H1 (cell line): ENCODE results near the gene GSTCD. TPM values are rescaled to one million over a fixed set of nuclear protein-coding genes. Genes with fewer than 3 reads are reported as not detected.

Experiments
- CTCF ChIA-PET: fragments of 300-600 bp; sonication (Branson Sonifier 250); formaldehyde crosslinking; loops from one replicate; lab custom pipeline; 2021; ENCODE audit not compliant: partially characterized antibody; lab: Charles Lee
- POLR2A ChIA-PET: fragments of 300-600 bp; sonication (Branson Sonifier 250); formaldehyde crosslinking; loops from one replicate; lab custom pipeline; 2021; ENCODE audit warnings: inconsistent platforms; ENCODE audit not compliant: partially characterized antibody; lab: Charles Lee
- DNase-seq, 2 experiments: peaks; one replicate each; pipeline versions ENCODE4 v3.0.0 to v3.0.0-alpha.2; 2010 to 2022; ENCODE audit warnings: low spot score in 2 of 2, low read depth in 1 of 2, mixed read lengths in 1 of 2
- FAIRE-seq: peaks from 2 replicates; lab custom pipeline; 2011; peaks lifted over from hg19 to GRCh38; lab: Jason Lieb, UNC
- H2AFZ ChIP-seq: 2 replicates; pipeline ENCODE4 v1.8.1; 2012; ENCODE audit warnings: low read length, inconsistent platforms
- H2AK5ac ChIP-seq: 2 replicates; pipeline ENCODE4 v1.6.1; 2013; ENCODE audit warnings: low read depth, low read length
- H2BK120ac ChIP-seq: replicated peaks from 2 replicates; pipeline ENCODE3; 2013; ENCODE audit warnings: low read depth, low read length, inconsistent platforms
- H2BK12ac ChIP-seq: 2 replicates; pipeline ENCODE4 v1.6.1; 2013; ENCODE audit warnings: low read depth, low read length
- H2BK15ac ChIP-seq: 2 replicates; pipeline ENCODE4 v1.6.1; 2013; ENCODE audit warnings: low read length
- H2BK20ac ChIP-seq: 2 replicates; pipeline ENCODE4 v1.6.1; 2013; ENCODE audit warnings: low read length
- H2BK5ac ChIP-seq: 2 replicates; pipeline ENCODE4 v1.6.1; 2013; ENCODE audit warnings: low read depth, low read length
- H3K14ac ChIP-seq: 2 replicates; pipeline ENCODE4 v1.6.1; 2013; ENCODE audit warnings: inconsistent platforms; ENCODE audit not compliant: insufficient read length
- H3K18ac ChIP-seq: 2 replicates; pipeline ENCODE4 v1.6.1; 2013; ENCODE audit warnings: low read length; ENCODE audit errors: extremely low read depth
- H3K23ac ChIP-seq: 2 replicates; pipeline ENCODE4 v1.6.1; 2013; ENCODE audit warnings: inconsistent platforms; ENCODE audit not compliant: insufficient read length
- H3K23me2 ChIP-seq: 2 replicates; pipeline ENCODE4 v1.6.1; 2013; ENCODE audit warnings: low read depth, low read length
- H3K27ac ChIP-seq: 2 replicates; pipeline ENCODE4 v1.6.1; 2011; ENCODE audit warnings: low read depth, low read length, inconsistent platforms
- H3K27me3 ChIP-seq, 4 experiments: replicated peaks in 1 of 4; 1 replicate in 1 of 4; 2 replicates in 3 of 4; pipeline versions ENCODE4 v1.6.1 to v1.8.1; 2011 to 2013; ENCODE audit warnings: low read length in 3 of 4, mild to moderate bottlenecking in 3 of 4, inconsistent platforms in 2 of 4, mixed read lengths in 2 of 4, moderate library complexity in 1 of 4; ENCODE audit not compliant: control insufficient read depth in 3 of 4, insufficient read depth in 3 of 4; ENCODE audit errors: extremely low read depth in 1 of 4
- H3K36me3 ChIP-seq, 4 experiments: 2 replicates each; pipeline versions ENCODE4 v1.6.1 to v1.8.1; 2011 to 2013; ENCODE audit warnings: mild to moderate bottlenecking in 4 of 4, low read length in 3 of 4, moderate library complexity in 2 of 4, control low read depth in 1 of 4, inconsistent platforms in 1 of 4; ENCODE audit not compliant: insufficient read depth in 4 of 4, control insufficient read depth in 2 of 4
- H3K4ac ChIP-seq: replicated peaks from 2 replicates; pipeline ENCODE3; 2013; ENCODE audit warnings: low read length, low read depth, mixed read lengths, inconsistent platforms; ENCODE audit not compliant: insufficient read length
- H3K4me1 ChIP-seq, 4 experiments: replicated peaks in 1 of 4; 1 replicate in 1 of 4; 2 replicates in 3 of 4; pipeline versions ENCODE4 v1.6.1 to v1.8.1; 2011 to 2013; ENCODE audit warnings: low read length in 3 of 4, inconsistent platforms in 2 of 4, mixed read lengths in 1 of 4; ENCODE audit not compliant: insufficient read depth in 4 of 4, control insufficient read depth in 3 of 4
- H3K4me2 ChIP-seq, 2 experiments: 2 replicates each; pipeline versions ENCODE4 v1.6.1 to v1.8.1; 2011 to 2013; ENCODE audit warnings: low read depth in 2 of 2, low read length in 2 of 2, control low read depth in 1 of 2, inconsistent platforms in 1 of 2, mild to moderate bottlenecking in 1 of 2; ENCODE audit not compliant: insufficient read depth in 1 of 2
- H3K4me3 ChIP-seq, 4 experiments: fragments of 200-600, 300-600 bp in 1 of 4; sonication (generic), shearing (Covaris generic), sonication (Bioruptor Twin) in 1 of 4; 2 replicates each; pipeline versions ENCODE4 v1.5.1 to v1.8.1; 2011 to 2016; ENCODE audit warnings: low read length in 4 of 4, low read depth in 3 of 4, control low read depth in 2 of 4, inconsistent platforms in 2 of 4, mild to moderate bottlenecking in 2 of 4, mixed read lengths in 1 of 4, moderate library complexity in 1 of 4; ENCODE audit not compliant: insufficient read depth in 2 of 4; ENCODE audit errors: extremely low read depth in 1 of 4
- H3K56ac ChIP-seq: replicated peaks from 2 replicates; pipeline ENCODE3; 2013; ENCODE audit warnings: low read depth, mild to moderate bottlenecking, mixed read lengths, low read length, inconsistent platforms; ENCODE audit not compliant: insufficient read length
- H3K79me1 ChIP-seq: 2 replicates; pipeline ENCODE4 v1.6.1; 2013; ENCODE audit warnings: low read depth, low read length, control low read depth
- H3K79me2 ChIP-seq, 2 experiments: 2 replicates each; pipeline versions ENCODE4 v1.6.1 to v1.8.1; 2012 to 2013; ENCODE audit warnings: low read length in 2 of 2, mild to moderate bottlenecking in 2 of 2, inconsistent platforms in 1 of 2; ENCODE audit not compliant: insufficient read depth in 2 of 2, control insufficient read depth in 1 of 2
- H3K9ac ChIP-seq, 4 experiments: replicated peaks in 1 of 4; 1 replicate in 1 of 4; 2 replicates in 3 of 4; pipeline versions ENCODE4 v1.6.1 to v1.8.1; 2011 to 2013; ENCODE audit warnings: low read depth in 3 of 4, low read length in 3 of 4, control low read depth in 2 of 4, mild to moderate bottlenecking in 2 of 4, moderate library complexity in 2 of 4, inconsistent platforms in 1 of 4; ENCODE audit errors: extremely low read depth in 1 of 4
- H3K9me3 ChIP-seq, 2 experiments: 2 replicates each; pipeline versions ENCODE4 v1.6.1 to v1.8.1; 2012 to 2013; ENCODE audit warnings: mild to moderate bottlenecking in 2 of 2, moderate library complexity in 2 of 2, control low read depth in 1 of 2, inconsistent platforms in 1 of 2, low read depth in 1 of 2, low read length in 1 of 2, mixed read lengths in 1 of 2; ENCODE audit not compliant: insufficient read depth in 2 of 2
- H4K20me1 ChIP-seq, 2 experiments: replicated peaks in 1 of 2; 2 replicates each; pipeline versions ENCODE3 to v1.8.1; 2011 to 2013; ENCODE audit warnings: inconsistent platforms in 2 of 2, low read length in 2 of 2, mild to moderate bottlenecking in 1 of 2; ENCODE audit not compliant: insufficient read depth in 2 of 2, control insufficient read depth in 1 of 2
- H4K5ac ChIP-seq: 2 replicates; pipeline ENCODE4 v1.6.1; 2013; ENCODE audit warnings: low read length, low read depth, mixed read lengths, inconsistent platforms; ENCODE audit not compliant: insufficient read length
- H4K8ac ChIP-seq: 2 replicates; pipeline ENCODE4 v1.8.0; 2013; ENCODE audit warnings: mild to moderate bottlenecking, moderate library complexity, low read length, inconsistent platforms; ENCODE audit not compliant: insufficient read depth; ENCODE audit errors: extremely low read depth
- H4K91ac ChIP-seq: replicated peaks from 2 replicates; pipeline ENCODE3; 2013; ENCODE audit warnings: low read length, mixed read lengths, inconsistent platforms; ENCODE audit not compliant: insufficient read length
- BRCA1 ChIP-seq: IDR thresholded peaks from 2 replicates; pipeline ENCODE4 v1.6.1; 2012; ENCODE audit warnings: low read depth, low read length, improper control_type of control experiment
- FOSL1 ChIP-seq: IDR thresholded peaks from 2 replicates; pipeline ENCODE4 v1.6.1; 2011; ENCODE audit warnings: mild to moderate bottlenecking, low read depth, low read length, moderate library complexity; ENCODE audit not compliant: insufficient read depth
- PHF8 ChIP-seq: fragments of 200-600 bp; sonication (generic); conservative IDR thresholded peaks from 2 replicates; pipeline ENCODE4 v1.7.1; 2012; ENCODE audit warnings: low read depth, mild to moderate bottlenecking, inconsistent platforms, low read length, moderate library complexity
- SIN3A ChIP-seq, 2 experiments: IDR thresholded peaks in 1 of 2; conservative IDR thresholded peaks in 1 of 2; 2 replicates each; pipeline ENCODE4 v1.6.1; 2011 to 2012; ENCODE audit warnings: low read length in 2 of 2, improper control_type of control experiment in 1 of 2, low read depth in 1 of 2, mild to moderate bottlenecking in 1 of 2
- TBP ChIP-seq: IDR thresholded peaks from 2 replicates; pipeline ENCODE4 v1.6.1; 2011; ENCODE audit warnings: low read depth, low read length, improper control_type of control experiment
- WGBS, 2 experiments: shearing (Covaris generic) in 1 of 2; methylation state at CpG; one replicate each; pipeline versions ENCODE4 v1.1.6 to v1.1.7; 2013 to 2015; ENCODE audit warnings: low lambda C conversion rate in 2 of 2, mixed read lengths in 2 of 2, inconsistent platforms in 1 of 2, low coverage in 1 of 2, missing lambda C conversion rate in 1 of 2; ENCODE audit not compliant: insufficient replicate concordance in 2 of 2, insufficient coverage in 1 of 2, insufficient read length in 1 of 2; ENCODE audit errors: extremely low coverage in 1 of 2, missing lambda C conversion rate in 1 of 2; 5-methylcytosine and 5-hydroxymethylcytosine counted together
- polyA plus RNA-seq, 7 experiments: library from polyadenylated mRNA; depleted of rRNA in 3 of 7; stranded (reverse) in 5 of 7; unstranded in 2 of 7; fragments of >200 nt in 5 of 7; fragments of 200-250 nt in 2 of 7; gene quantifications; 1 replicate in 5 of 7; 2 replicates in 1 of 7; 4 replicates in 1 of 7; pipeline versions ENCODE4 v1.2.1 to v1.2.3, GENCODE V29; 2011 to 2013; ENCODE audit warnings: missing spikeins in 2 of 7, mixed read lengths in 2 of 7
- total RNA-seq: library from RNA; stranded (reverse); fragmentation: NEBNext Ultra II Directional; extraction: Animal tissue kit (Norgen Biotek cat#: 25700); gene quantifications from 2 replicates; pipeline ENCODE4 v1.2.1, GENCODE V29; 2021

Gene GSTCD
- total and polyA plus RNA-seq, 2 of the 8 experiments (the other 6 are each of a cell fraction or from before 2014, with no cell fraction given): 8.5 to 24.6 TPM

DNA sequence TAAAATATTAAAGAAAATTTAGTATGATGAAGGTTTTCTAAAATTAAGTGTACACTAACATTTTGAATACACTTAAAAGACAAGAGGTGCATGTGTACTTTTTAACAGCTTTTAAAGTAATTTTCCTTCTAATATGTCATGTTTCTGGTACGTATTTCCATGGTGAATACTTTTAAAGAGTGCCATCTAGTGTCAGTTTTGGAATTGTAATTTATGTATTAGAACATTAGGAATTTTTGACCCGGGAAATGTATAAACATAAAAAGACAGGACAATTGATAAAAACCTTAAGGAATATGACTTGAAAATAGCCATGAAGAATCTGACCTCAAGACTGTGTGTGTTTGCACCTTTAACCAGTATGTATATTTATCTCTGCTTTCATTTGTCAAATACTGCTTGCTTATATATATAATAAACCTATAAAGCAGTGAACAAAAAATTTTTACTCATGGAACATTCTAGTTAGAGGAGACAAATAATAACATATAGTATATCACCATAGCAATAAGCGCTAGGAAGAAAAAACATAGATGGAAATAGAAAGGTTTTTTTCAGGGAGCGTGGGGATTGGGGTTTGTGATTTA, 7.2 kb downstream of the GSTCD start:
- no peak overlapping the region for H3K56ac ChIP-seq
- no peak overlapping the region for H3K4me2 ChIP-seq
- no peak overlapping the region for H4K91ac ChIP-seq
- no peak overlapping the region for H3K4me3 ChIP-seq
- H2BK20ac ChIP-seq: no peak overlapping the region
- no peak overlapping the region for H2AFZ ChIP-seq
- H3K79me1 ChIP-seq: 0 out of 2 replicates have a peak, but pooled peaks cover 3% of the 10 kb centered on the region
- H3K14ac ChIP-seq: no peak overlapping the region
- H4K5ac ChIP-seq: no peak overlapping the region
- H3K36me3 ChIP-seq: peaks cover 0 to 19% (median 7%) of the 10 kb centered on the region in 4 experiments; a peak in 4 of 8 replicates
- no peak overlapping the region for H2BK15ac ChIP-seq
- H3K4ac ChIP-seq: no peak overlapping the region
- no peaks in the 10 kb centered on the region; the same call in 1 of the 2 replicates for H3K23me2 ChIP-seq
- no peak for DNase-seq
- H2BK12ac ChIP-seq: no peak overlapping the region
- no peak overlapping the region for H3K18ac ChIP-seq
- H2BK120ac ChIP-seq: no peak overlapping the region
- H4K20me1 ChIP-seq: peaks cover 0 to 6% of the 10 kb centered on the region in 2 experiments
- POLR2A ChIA-PET: no interaction called here
- H3K9me3 ChIP-seq: peaks cover 0 to 2% of the 10 kb centered on the region in 2 experiments; a peak in 2 of 4 replicates
- H2BK5ac ChIP-seq: no peak overlapping the region
- H3K4me1 ChIP-seq: no peaks in the 10 kb centered on the region
- H3K9ac ChIP-seq: no peak overlapping the region
- CTCF ChIA-PET: interaction anchor here (0.8 to 1.4 kb wide), 4 partner anchors 11 to 219 kb away, joined by 3 to 4 read pairs (median 4); no protein-coding TSS in a partner anchor
- H3K23ac ChIP-seq: no peak overlapping the region
- WGBS, 2 experiments: 93 to 100% methylated on average over 1 to 4 of the region's 4 CpGs
- H3K27ac ChIP-seq: no peak overlapping the region
- no peak for FAIRE-seq
- no peak overlapping the region for H2AK5ac ChIP-seq
- peaks cover 0 to 51% of the 10 kb centered on the region in 2 experiments; a peak in 3 of 4 replicates for H3K79me2 ChIP-seq
- no peaks in the 10 kb centered on the region for H3K27me3 ChIP-seq
- H4K8ac ChIP-seq: no peak overlapping the region
- no peak for TF ChIP-seq PHF8
- TF ChIP-seq FOSL1: no peak
- no peak for TF ChIP-seq SIN3A (conservative IDR thresholded peaks at IDR 0.05 in 1 of 2, IDR thresholded peaks at IDR 0.05 in 1 of 2; ENCODE audit: low read depth in 1 of 2, low read length in 2 of 2)
- TF ChIP-seq BRCA1: no peak
- TF ChIP-seq TBP: no peak
